ES-I3 (cell line): ENCODE measurements around the gene KCNA10.

Experiments used
- H3K36me3 ChIP-seq: 2 replicates; pipeline ENCODE4 v1.6.1; 2013; ENCODE audit warnings: mild to moderate bottlenecking, low read length, control low read depth, moderate library complexity; ENCODE audit not compliant: insufficient read depth
- H3K4me1 ChIP-seq: 2 replicates; pipeline ENCODE4 v1.6.1; 2013; ENCODE audit warnings: mild to moderate bottlenecking, control low read depth, low read length; ENCODE audit not compliant: insufficient read depth
- H3K9ac ChIP-seq: 2 replicates; pipeline ENCODE4 v1.6.1; 2013; ENCODE audit warnings: low read depth, mild to moderate bottlenecking, low read length, moderate library complexity
- H3K9me3 ChIP-seq: 2 replicates; pipeline ENCODE4 v1.6.1; 2013; ENCODE audit warnings: mild to moderate bottlenecking, low read length, moderate library complexity; ENCODE audit not compliant: control insufficient read depth, insufficient read depth

The KCNA10 gene

GRCh38 chr1:110501488-110502132 lies 17.4 kb downstream of the KCNA10 start:
- Histone ChIP-seq H3K9ac (no peak overlapping the region), H3K9me3 (no peaks in the 10 kb centered on the region), H3K4me1 (no peaks in the 10 kb centered on the region), H3K36me3 (no peaks in the 10 kb centered on the region)

- Histone ChIP-seq H3K36me3 (no peaks in the 10 kb centered on the region), H3K9ac (no peak overlapping the region), H3K9me3 (no peaks in the 10 kb centered on the region), H3K4me1 (peaks cover 18% of the 10 kb centered on the region)
These were observed 20.7 kb downstream of the KCNA10 start for GRCh38 chr1:110498270-110498669.

GRCh38 chr1:110495926-110496600 lies 22.9 kb downstream of the KCNA10 start:
- Histone ChIP-seq H3K36me3 (no peaks in the 10 kb centered on the region), H3K4me1 (peaks cover 18% of the 10 kb centered on the region), H3K9ac (no peak overlapping the region), H3K9me3 (no peaks in the 10 kb centered on the region)

- Histone ChIP-seq H3K9ac (no peak overlapping the region), H3K4me1 (peaks cover 18% of the 10 kb centered on the region), H3K9me3 (no peaks in the 10 kb centered on the region), H3K36me3 (no peaks in the 10 kb centered on the region)
These were observed 24.2 kb downstream of the KCNA10 start for GRCh38 chr1:110494522-110495406.

- Histone ChIP-seq H3K9ac (no peak overlapping the region), H3K9me3 (no peaks in the 10 kb centered on the region), H3K36me3 (no peaks in the 10 kb centered on the region), H3K4me1 (peaks cover 18% of the 10 kb centered on the region)
These were observed 24.9 kb downstream of the KCNA10 start for GRCh38 chr1:110494036-110494435.

- peaks cover 18% of the 10 kb centered on the region for H3K4me1 ChIP-seq
- no peaks in the 10 kb centered on the region for H3K36me3 ChIP-seq
- H3K9me3 ChIP-seq: no peaks in the 10 kb centered on the region
- H3K9ac ChIP-seq: no peak overlapping the region
These were observed 25.8 kb downstream of the KCNA10 start for GRCh38 chr1:110493059-110493699.

- Histone ChIP-seq H3K9ac (no peak overlapping the region), H3K36me3 (no peaks in the 10 kb centered on the region), H3K9me3 (no peaks in the 10 kb centered on the region), H3K4me1 (peaks cover 18% of the 10 kb centered on the region)
These were observed 26.4 kb downstream of the KCNA10 start for GRCh38 chr1:110492573-110492972.

GRCh38 chr1:110490791-110491451 lies 28.1 kb downstream of the KCNA10 start:
- H3K4me1 ChIP-seq: peaks cover 18% of the 10 kb centered on the region
- no peaks in the 10 kb centered on the region for H3K9me3 ChIP-seq
- no peaks in the 10 kb centered on the region for H3K36me3 ChIP-seq
- no peak overlapping the region for H3K9ac ChIP-seq

- Histone ChIP-seq H3K36me3 (no peaks in the 10 kb centered on the region), H3K9ac (no peak overlapping the region), H3K4me1 (peaks cover 12% of the 10 kb centered on the region), H3K9me3 (no peaks in the 10 kb centered on the region)
These were observed 28.9 kb downstream of the KCNA10 start for GRCh38 chr1:110489973-110490542.

- Histone ChIP-seq H3K4me1 (peaks cover 6% of the 10 kb centered on the region), H3K36me3 (no peaks in the 10 kb centered on the region), H3K9me3 (no peaks in the 10 kb centered on the region), H3K9ac (no peak overlapping the region)
These were observed 29.6 kb downstream of the KCNA10 start for GRCh38 chr1:110489406-110489805.

- H3K4me1 ChIP-seq: peaks cover under 1% of the 10 kb centered on the region; the same call in 1 of the 2 replicates
- H3K36me3 ChIP-seq: no peaks in the 10 kb centered on the region
- no peak overlapping the region for H3K9ac ChIP-seq
- H3K9me3 ChIP-seq: no peaks in the 10 kb centered on the region
These were observed 30.1 kb downstream of the KCNA10 start for GRCh38 chr1:110488867-110489266.

GRCh38 chr1:110488161-110488560 lies 30.8 kb downstream of the KCNA10 start:
- Histone ChIP-seq H3K9me3 (no peaks in the 10 kb centered on the region), H3K4me1 (peaks cover under 1% of the 10 kb centered on the region; the same call in 1 of the 2 replicates), H3K36me3 (no peaks in the 10 kb centered on the region), H3K9ac (no peak overlapping the region)

- Histone ChIP-seq H3K4me1 (peaks cover 5% of the 10 kb centered on the region; the same call in 1 of the 2 replicates), H3K36me3 (no peaks in the 10 kb centered on the region), H3K9me3 (no peaks in the 10 kb centered on the region), H3K9ac (no peak overlapping the region)
These were observed 31.2 kb downstream of the KCNA10 start for GRCh38 chr1:110487726-110488125.
